Measurements from ENCODE around the gene UBAC2.

- no peak for TF ChIP-seq CTCF (conservative IDR thresholded peaks at IDR 0.05; ENCODE audit: low read depth, low read length)
- TF ChIP-seq EZH2 (IDR thresholded peaks at IDR 0.05; ENCODE audit: borderline replicate concordance, low read depth, low read length, poor library complexity, severe bottlenecking), result no peak
Observed at GRCh38 chr13:99382428-99383133, 181.9 kb downstream of the UBAC2 start.
